HepG2 (cell line): ENCODE data around the gene AJM1. TPM values are rescaled to one million over a fixed set of nuclear protein-coding genes. Genes with fewer than 3 reads are reported as not detected.

Experiments
- ATAC-seq: fragments of 200-7000 bp; cut with Tn5 transposase; 3 replicates; pipeline ENCODE4 v1.9.1; 2020; ENCODE audit warnings: mild to moderate bottlenecking, moderate library complexity
- BruUV-seq: library from RNA; stranded (reverse); fragments of 400-500 nt; replicated peaks from 2 replicates; lab custom pipeline; 2021; lab: Mats Ljungman, UMichigan
- CTCF ChIA-PET: fragments of 300-600 bp; formaldehyde crosslinking; extraction: SDS; loops from one replicate; lab custom pipeline; 2021; ENCODE audit warnings: low total read pairs, inconsistent platforms, low intra/inter-chr PET ratio; lab: Yijun Ruan, JAX
- POLR2A ChIA-PET: fragments of 350-600 bp; sonication (Branson Sonifier 250); formaldehyde crosslinking; loops from one replicate; lab custom pipeline; 2020; ENCODE audit warnings: antibody characterized with exemption, inconsistent platforms; lab: Yijun Ruan, JAX
- DNase-seq: peaks from one replicate; pipeline ENCODE4 v3.0.0-alpha.2; 2015; ENCODE audit warnings: low spot score
- FAIRE-seq: peaks from 3 replicates; lab custom pipeline; 2011; peaks lifted over from hg19 to GRCh38; lab: Jason Lieb, UNC
- H2AFZ ChIP-seq: one replicate; pipeline ENCODE4 v1.6.1; 2011; ENCODE audit warnings: low read length, inconsistent platforms
- H3K27ac ChIP-seq: fragments of 300-600 bp; 3 replicates; pipeline ENCODE4 v1.8.0; 2011; ENCODE audit warnings: mixed run types, mild to moderate bottlenecking, mixed read lengths, low read length, inconsistent platforms; ENCODE audit not compliant: insufficient read depth; ENCODE audit errors: extremely low read length
- H3K27me3 ChIP-seq, 2 experiments: fragments of 200-600 bp in 1 of 2; 2 replicates in 1 of 2; 3 replicates in 1 of 2; pipeline versions ENCODE4 v1.6.0 to v1.8.0; 2011; ENCODE audit warnings: low read length in 2 of 2, mild to moderate bottlenecking in 2 of 2, moderate library complexity in 2 of 2, inconsistent platforms in 1 of 2; ENCODE audit not compliant: insufficient read depth in 2 of 2, control insufficient read depth in 1 of 2
- H3K36me3 ChIP-seq, 2 experiments: fragments of 200-600 bp in 1 of 2; replicated peaks in 1 of 2; 2 replicates in 1 of 2; 3 replicates in 1 of 2; pipeline versions ENCODE4 v1.5.1 to v1.8.0; 2011; ENCODE audit warnings: low read length in 2 of 2, inconsistent platforms in 1 of 2; ENCODE audit not compliant: insufficient read depth in 2 of 2, control insufficient read depth in 1 of 2
- H3K4me1 ChIP-seq: 2 replicates; pipeline ENCODE4 v1.5.1; 2012; ENCODE audit warnings: low read length, inconsistent platforms; ENCODE audit not compliant: insufficient read depth
- H3K4me2 ChIP-seq: 2 replicates; pipeline ENCODE4 v1.6.0; 2011; ENCODE audit warnings: low read depth, low read length, inconsistent platforms
- H3K4me3 ChIP-seq, 3 experiments: fragments of 200-600 bp in 1 of 3; sonication (generic), shearing (Covaris generic) in 1 of 3; replicated peaks in 1 of 3; 2 replicates each; pipeline ENCODE4 v1.5.1; 2011 to 2016; ENCODE audit warnings: low read length in 3 of 3, inconsistent platforms in 2 of 3, low read depth in 2 of 3, mild to moderate bottlenecking in 2 of 3, control low read depth in 1 of 3, mixed read lengths in 1 of 3; ENCODE audit not compliant: insufficient read depth in 1 of 3
- H3K79me2 ChIP-seq: one replicate; pipeline ENCODE4 v1.6.1; 2011; ENCODE audit warnings: low read length, inconsistent platforms; ENCODE audit not compliant: insufficient read depth
- H3K9ac ChIP-seq: 2 replicates; pipeline ENCODE4 v1.6.0; 2011; ENCODE audit warnings: mild to moderate bottlenecking, low read depth, low read length, inconsistent platforms; ENCODE audit not compliant: insufficient read depth
- H3K9me3 ChIP-seq: 2 replicates; pipeline ENCODE4 v1.5.1; 2012; ENCODE audit warnings: mild to moderate bottlenecking, low read length
- H4K20me1 ChIP-seq: 2 replicates; pipeline ENCODE4 v1.6.0; 2011; ENCODE audit warnings: inconsistent platforms, mild to moderate bottlenecking, low read length, moderate library complexity; ENCODE audit not compliant: insufficient read depth
- CTCF ChIP-seq: sonication (generic); formaldehyde crosslinking; IDR thresholded peaks from 2 replicates; pipeline ENCODE4 v1.5.0; 2020; ENCODE audit warnings: mild to moderate bottlenecking, missing genetic modification reagents, moderate library complexity
- GATAD2A ChIP-seq: IDR thresholded peaks from 2 replicates; pipeline ENCODE4 v1.6.1; 2016
- MTF1 ChIP-seq: sonication (generic); formaldehyde crosslinking; IDR thresholded peaks from 2 replicates; pipeline ENCODE4 v1.5.0; 2020; ENCODE audit warnings: missing genetic modification reagents
- NFIC ChIP-seq: IDR thresholded peaks from 2 replicates; pipeline ENCODE4 v1.6.1; 2012; ENCODE audit warnings: mild to moderate bottlenecking, low read length, inconsistent platforms
- NFYC ChIP-seq: IDR thresholded peaks from 2 replicates; pipeline ENCODE4 v1.6.1; 2016; ENCODE audit warnings: missing genetic modification reagents, missing compliant biosample characterization
- RFX5 ChIP-seq: IDR thresholded peaks from 2 replicates; pipeline ENCODE4 v1.6.1; 2011; ENCODE audit warnings: low read depth, low read length, improper control_type of control experiment
- SAP130 ChIP-seq: IDR thresholded peaks from 2 replicates; pipeline ENCODE4 v1.6.1; 2016; ENCODE audit warnings: low read depth
- SRY ChIP-seq: sonication (generic); formaldehyde crosslinking; IDR thresholded peaks from 2 replicates; pipeline ENCODE4 v1.8.0; 2022; ENCODE audit warnings: mild to moderate bottlenecking, missing genetic modification reagents
- TSC22D2 ChIP-seq: sonication (generic); formaldehyde crosslinking; IDR thresholded peaks from 2 replicates; pipeline ENCODE4 v1.5.1; 2020; ENCODE audit warnings: missing genetic modification reagents, mild to moderate bottlenecking, borderline replicate concordance
- ZBTB34 ChIP-seq: sonication (generic); formaldehyde crosslinking; IDR thresholded peaks from 2 replicates; pipeline ENCODE4 v1.8.0; 2022; ENCODE audit warnings: mild to moderate bottlenecking, missing genetic modification reagents
- ZNF615 ChIP-seq: sonication (generic); formaldehyde crosslinking; IDR thresholded peaks from 2 replicates; pipeline ENCODE4 v1.5.0; 2020; ENCODE audit warnings: mild to moderate bottlenecking, missing genetic modification reagents, borderline replicate concordance
- ZNF800 ChIP-seq: sonication (generic); formaldehyde crosslinking; IDR thresholded peaks from 2 replicates; pipeline ENCODE4 v1.4.0; 2020; ENCODE audit warnings: missing genetic modification reagents
- ZSCAN31 ChIP-seq: sonication (generic); formaldehyde crosslinking; IDR thresholded peaks from 2 replicates; pipeline ENCODE4 v1.5.0; 2020; ENCODE audit warnings: low read depth, mild to moderate bottlenecking, missing genetic modification reagents
- WGBS: methylation state at CpG from one replicate; pipeline ENCODE4 v1.1.6; 2017; ENCODE audit warnings: low lambda C conversion rate; 5-methylcytosine and 5-hydroxymethylcytosine counted together
- in situ Hi-C: cut with HindIII; loops from 2 replicates; pipeline ENCODE4 v1.10.0; 2017; ENCODE audit warnings: low pct_unique_long_range_greater_than_20kb; ENCODE audit not compliant: extremely low pct_ligation_motif_present
- intact Hi-C: fragments of 100-400 bp; cut with micrococcal nuclease; formaldehyde crosslinking; loops from one replicate; pipeline ENCODE4 v1.10.0; 2022; ENCODE audit not compliant: unreplicated experiment
- polyA plus RNA-seq, 8 experiments: library from polyadenylated mRNA; depleted of rRNA in 3 of 8; stranded (reverse) in 7 of 8; unstranded in 1 of 8; fragments of >200 nt; fragmentation: Illumina TruSeq in 4 of 8; extraction: Trizol in 4 of 8; gene quantifications; 2 replicates each; pipeline versions ENCODE4 v1.2.1 to v1.2.3, GENCODE V29; 2011 to 2016; ENCODE audit warnings: low read depth in 4 of 8, missing spikeins in 1 of 8, mixed read lengths in 1 of 8; ENCODE audit not compliant: insufficient read depth in 1 of 8
- total RNA-seq, 5 experiments: library from RNA; depleted of rRNA; stranded (reverse); fragments of >200 nt; fragmentation: Illumina TruSeq; extraction: Trizol; gene quantifications; 2 replicates each; pipeline ENCODE4 v1.2.3, GENCODE V29; 2016; ENCODE audit warnings: low read depth in 1 of 5
- TF ChIP-seq, protein P1 (sequence below): sonication (generic); formaldehyde crosslinking; IDR thresholded peaks from 2 replicates; pipeline ENCODE4 v1.8.0; 2022; ENCODE audit warnings: mild to moderate bottlenecking, missing genetic modification reagents; ENCODE audit not compliant: insufficient replicate concordance

Gene AJM1
- total and polyA plus RNA-seq, 2 of the 13 experiments (the other 11 are each of a cell fraction or from before 2014, with no cell fraction given) = 1.1 to 1.2 TPM

DNA sequence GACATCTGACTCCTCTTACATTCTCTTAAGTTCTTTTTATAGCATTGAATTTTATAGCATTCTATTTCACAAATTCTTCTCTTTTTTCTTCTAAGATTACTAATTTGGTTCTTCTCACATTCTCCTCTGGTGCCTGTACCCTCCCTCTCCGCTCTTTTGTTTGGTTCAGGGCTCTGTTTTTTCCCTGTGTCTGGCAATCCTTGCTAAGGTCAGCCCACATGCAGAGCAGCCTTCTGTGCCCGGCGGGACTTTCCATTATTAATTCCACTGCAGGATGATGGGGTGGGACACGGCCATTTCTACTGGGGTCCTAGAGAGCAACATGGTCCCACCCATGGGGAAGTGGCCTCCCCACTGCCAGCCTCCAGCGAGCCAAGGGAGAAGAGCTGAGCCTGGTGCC lies 34.2 kb downstream of the AJM1 start (continued):
- TF ChIP-seq NFIC (no peak), RFX5 (no peak), MTF1 (no peak)

DNA sequence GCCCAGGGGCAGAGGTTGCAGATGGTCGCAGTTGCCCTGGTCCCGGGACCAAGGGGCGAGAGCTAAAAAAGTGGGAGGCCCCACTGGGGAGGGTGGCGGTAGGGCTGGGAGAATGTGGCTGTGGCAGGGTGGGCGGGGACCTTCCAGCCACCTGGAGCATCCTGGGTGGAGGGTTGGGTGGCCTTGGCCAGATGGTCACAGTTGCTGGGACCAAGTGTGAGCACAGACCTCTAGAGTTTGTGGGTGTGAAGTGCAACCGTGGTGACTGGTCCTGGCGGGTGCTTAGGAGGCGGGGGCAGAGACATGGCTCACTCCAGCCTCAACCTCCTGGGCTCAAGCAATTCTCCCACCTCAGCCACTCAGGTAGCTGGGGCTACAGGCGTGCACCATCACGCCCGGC lies 38.4 kb downstream of the AJM1 start:
- Histone ChIP-seq H3K36me3 (no peaks in the 10 kb centered on the region), H3K27me3 (peaks cover 0 to 4% of the 10 kb centered on the region in 2 experiments; a peak in 3 of 5 replicates), H3K79me2 (peaks cover 4% of the 10 kb centered on the region), H3K27ac (no peak overlapping the region), H3K4me2 (no peak overlapping the region), H3K9me3 (no peaks in the 10 kb centered on the region), H3K4me3 (no peak overlapping the region), H3K9ac (no peak overlapping the region), H2AFZ (no peak overlapping the region), H3K4me1 (peaks cover 58% of the 10 kb centered on the region), H4K20me1 (no peaks in the 10 kb centered on the region)
- BruUV-seq = no TSS peak
- 60% methylated on average over 11 of the region's 11 CpGs for WGBS
- FAIRE-seq = no peak
- ATAC-seq = peak; percentile 11; the same call in 2 of the 3 replicates
- DNase-seq = no peak
- in situ Hi-C loops = no loop called here
- intact Hi-C loops = loop anchor here (5.0 to 10.0 kb wide), 2 partner anchors 33 to 96 kb away; partner anchors contain the start of gene PHPT1
- CTCF ChIA-PET = no interaction called here
- POLR2A ChIA-PET = interaction anchor here (2.8 kb wide), 1 partner anchor 15 kb away, joined by 23 read pairs; the partner anchor contains the start of gene EDF1
- TF ChIP-seq GATAD2A (CRISPR knock-in tag) (0 out of 2 replicates have a peak, but pooled peaks have one; percentile 14), NFYC (CRISPR knock-in tag) (no peak), CTCF (CRISPR knock-in tag) (peak; percentile 36), ZNF615 (CRISPR knock-in tag) (no peak), ZNF800 (CRISPR knock-in tag) (no peak), SRY (CRISPR knock-in tag) (no peak), SAP130 (0 out of 2 replicates have a peak, but pooled peaks have one; percentile 11), ZBTB34 (no peak), ZSCAN31 (CRISPR knock-in tag) (no peak), TSC22D2 (CRISPR knock-in tag) (no peak)
- TF ChIP-seq, protein P1, sequence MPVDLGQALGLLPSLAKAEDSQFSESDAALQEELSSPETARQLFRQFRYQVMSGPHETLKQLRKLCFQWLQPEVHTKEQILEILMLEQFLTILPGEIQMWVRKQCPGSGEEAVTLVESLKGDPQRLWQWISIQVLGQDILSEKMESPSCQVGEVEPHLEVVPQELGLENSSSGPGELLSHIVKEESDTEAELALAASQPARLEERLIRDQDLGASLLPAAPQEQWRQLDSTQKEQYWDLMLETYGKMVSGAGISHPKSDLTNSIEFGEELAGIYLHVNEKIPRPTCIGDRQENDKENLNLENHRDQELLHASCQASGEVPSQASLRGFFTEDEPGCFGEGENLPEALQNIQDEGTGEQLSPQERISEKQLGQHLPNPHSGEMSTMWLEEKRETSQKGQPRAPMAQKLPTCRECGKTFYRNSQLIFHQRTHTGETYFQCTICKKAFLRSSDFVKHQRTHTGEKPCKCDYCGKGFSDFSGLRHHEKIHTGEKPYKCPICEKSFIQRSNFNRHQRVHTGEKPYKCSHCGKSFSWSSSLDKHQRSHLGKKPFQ (CRISPR knock-in tag) = peak; percentile 72
